CD4-positive, alpha-beta memory T cell (primary cell): Measurements from ENCODE around the gene CLIC3. TPM values are rescaled to one million over a fixed set of nuclear protein-coding genes. Genes with fewer than 3 reads are reported as not detected.

Source experiments
- CTCF ChIA-PET: fragments of 350-600 bp; sonication (Branson Sonifier 250); formaldehyde crosslinking; loops from one replicate; lab custom pipeline; 2021; ENCODE audit warnings: inconsistent platforms; ENCODE audit not compliant: partially characterized antibody; lab: Charles Lee
- POLR2A ChIA-PET: fragments of 350-600 bp; sonication (Branson Sonifier 250); formaldehyde crosslinking; loops from one replicate; lab custom pipeline; 2021; ENCODE audit not compliant: partially characterized antibody; lab: Charles Lee
- DNase-seq, 5 donors: peaks; one replicate each; pipeline versions ENCODE4 v3.0.0 to v3.0.0-alpha.2; 2020 to 2022; ENCODE audit warnings: mixed read lengths in 1 of 5
- H3K27ac ChIP-seq: one replicate; pipeline ENCODE4 v1.7.0; 2013; ENCODE audit warnings: low read depth, low read length
- H3K27me3 ChIP-seq: 2 replicates; pipeline ENCODE4 v1.7.0; 2013; ENCODE audit warnings: mild to moderate bottlenecking, low read length, moderate library complexity; ENCODE audit not compliant: insufficient read depth
- H3K36me3 ChIP-seq: 2 replicates; pipeline ENCODE4 v1.7.0; 2013; ENCODE audit warnings: mild to moderate bottlenecking, low read length, moderate library complexity; ENCODE audit not compliant: insufficient read depth
- H3K4me1 ChIP-seq: 2 replicates; pipeline ENCODE4 v1.7.0; 2013; ENCODE audit warnings: mild to moderate bottlenecking, low read length, moderate library complexity; ENCODE audit not compliant: insufficient read depth
- H3K4me3 ChIP-seq, 2 donors: one replicate each; pipeline ENCODE4 v1.7.0; 2013; ENCODE audit warnings: low read length in 2 of 2, mild to moderate bottlenecking in 1 of 2
- H3K9me3 ChIP-seq, 2 donors: one replicate each; pipeline ENCODE4 v1.7.0; 2013; ENCODE audit warnings: low read length in 2 of 2, control low read depth in 1 of 2; ENCODE audit not compliant: control insufficient read depth in 1 of 2
- H3K27ac Mint-ChIP-seq, 7 donors: one replicate each; pipeline ENCODE4 v1.8.0; 2020 to 2021; ENCODE audit warnings: mixed read lengths in 7 of 7, mild to moderate bottlenecking in 6 of 7, inconsistent platforms in 3 of 7, moderate library complexity in 3 of 7
- H3K27me3 Mint-ChIP-seq, 2 donors: one replicate each; pipeline ENCODE4 v1.8.0; 2020 to 2021; ENCODE audit warnings: mixed read lengths in 2 of 2
- H3K36me3 Mint-ChIP-seq, 2 donors: one replicate each; pipeline ENCODE4 v1.8.0; 2020 to 2021; ENCODE audit warnings: mixed read lengths in 2 of 2, inconsistent platforms in 1 of 2, mild to moderate bottlenecking in 1 of 2
- H3K4me1 Mint-ChIP-seq, 4 donors: one replicate each; pipeline ENCODE4 v1.8.0; 2020 to 2021; ENCODE audit warnings: mixed read lengths in 4 of 4, mild to moderate bottlenecking in 1 of 4
- H3K4me3 Mint-ChIP-seq, 8 donors: one replicate each; pipeline ENCODE4 v1.8.0; 2020 to 2021; ENCODE audit warnings: mixed read lengths in 8 of 8, mild to moderate bottlenecking in 7 of 8, moderate library complexity in 6 of 8, inconsistent platforms in 3 of 8
- H3K9me3 Mint-ChIP-seq, 8 donors: one replicate each; pipeline ENCODE4 v1.8.0; 2020 to 2021; ENCODE audit warnings: mixed read lengths in 8 of 8, mild to moderate bottlenecking in 5 of 8, inconsistent platforms in 3 of 8, moderate library complexity in 1 of 8
- intact Hi-C: fragments of 100-400 bp; cut with micrococcal nuclease; formaldehyde crosslinking; loops from one replicate; pipeline ENCODE4 v1.15.1; 2023
- polyA plus RNA-seq, 2 donors: library from polyadenylated mRNA; unstranded; fragments of 300-500 nt; fragmentation: Illumina TruSeq; gene quantifications; one replicate each; pipeline ENCODE4 v1.2.3, GENCODE V29; 2021
- total RNA-seq, 2 experiments: library from RNA; stranded (reverse); gene quantifications; one replicate each; pipeline ENCODE4 v1.2.3, GENCODE V29; 2021

The CLIC3 gene
- total and polyA plus RNA-seq, 4 experiments from 2014 or later = 3.1 to 7.8 (median 4.4) TPM

GRCh38 chr9:137041124-137041523, 44.8 kb upstream of the CLIC3 start:
- no peaks in the 10 kb centered on the region for H3K36me3 ChIP-seq
- H3K9me3 Mint-ChIP-seq = no peaks in the 10 kb centered on the region
- intact Hi-C loops = no loop called here
- H3K27me3 ChIP-seq = no peaks in the 10 kb centered on the region
- CTCF ChIA-PET = no interaction called here
- H3K27ac Mint-ChIP-seq = no peak overlapping the region
- H3K4me1 ChIP-seq = peaks cover 25% of the 10 kb centered on the region
- H3K9me3 ChIP-seq = no peaks in the 10 kb centered on the region
- POLR2A ChIA-PET = no interaction called here
- H3K4me3 Mint-ChIP-seq = no peak overlapping the region
- no peak for DNase-seq
- no peaks in the 10 kb centered on the region for H3K36me3 Mint-ChIP-seq
- H3K27me3 Mint-ChIP-seq = peaks cover 2 to 3% of the 10 kb centered on the region in 2 donors
- H3K4me1 Mint-ChIP-seq = peaks cover 3 to 9% (median 7%) of the 10 kb centered on the region in 4 donors
- H3K27ac ChIP-seq = no peak overlapping the region
- no peak overlapping the region for H3K4me3 ChIP-seq

GRCh38 chr9:137040568-137040967, 44.2 kb upstream of the CLIC3 start:
- no peaks in the 10 kb centered on the region for H3K9me3 Mint-ChIP-seq
- DNase-seq = no peak
- Histone ChIP-seq H3K4me3 (no peak overlapping the region), H3K27me3 (no peaks in the 10 kb centered on the region), H3K9me3 (no peaks in the 10 kb centered on the region), H3K36me3 (no peaks in the 10 kb centered on the region), H3K27ac (no peak overlapping the region), H3K4me1 (peaks cover 23% of the 10 kb centered on the region)
- peaks cover 2 to 3% of the 10 kb centered on the region in 2 donors for H3K27me3 Mint-ChIP-seq
- intact Hi-C loops = no loop called here
- H3K36me3 Mint-ChIP-seq = no peaks in the 10 kb centered on the region
- H3K27ac Mint-ChIP-seq = no peak overlapping the region
- peaks cover 3 to 9% (median 7%) of the 10 kb centered on the region in 4 donors for H3K4me1 Mint-ChIP-seq
- ChIA-PET CTCF (interaction anchor here (1.1 kb wide), 1 partner anchor 11 kb away, joined by 5 read pairs; no protein-coding TSS in a partner anchor), POLR2A (no interaction called here)
- no peak overlapping the region for H3K4me3 Mint-ChIP-seq

DNA sequence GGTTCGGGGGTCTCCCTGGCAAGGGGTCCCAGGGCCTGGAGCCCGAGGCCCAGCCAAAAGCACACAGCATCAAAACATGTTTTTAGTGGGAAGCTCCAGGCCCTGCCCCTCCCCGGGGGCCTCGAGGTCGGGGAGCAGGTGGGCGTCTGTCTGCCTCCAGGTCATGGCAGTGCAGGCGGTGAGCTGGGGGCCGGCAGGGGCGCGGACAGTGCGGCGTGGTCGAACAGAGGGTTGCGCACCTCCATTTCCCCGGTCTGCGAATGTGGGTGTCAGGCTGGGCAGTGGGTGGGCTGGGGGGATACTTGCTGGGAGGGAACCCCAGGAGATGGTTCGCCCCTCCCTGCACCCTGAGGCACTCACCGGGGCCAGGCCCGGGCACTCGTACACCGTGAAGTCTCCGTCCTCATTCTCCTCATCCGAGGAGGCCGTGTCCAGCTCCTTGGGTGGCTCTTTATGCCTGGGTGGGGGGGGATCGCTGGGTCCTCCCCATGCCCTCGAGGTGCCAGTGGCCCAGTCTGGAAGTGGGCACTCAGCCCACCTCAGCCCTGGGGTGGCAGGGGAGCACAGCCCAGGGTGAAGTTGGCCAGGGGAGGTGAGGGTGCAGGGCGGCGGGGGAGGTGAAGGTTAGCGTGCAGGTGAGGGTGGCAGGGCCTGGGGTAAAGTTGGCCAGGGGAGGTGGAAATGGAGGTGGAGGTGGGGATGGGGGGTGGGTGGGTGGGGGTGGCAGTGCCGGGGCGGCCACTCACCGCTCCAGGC, 43.4 kb upstream of the CLIC3 start:
- Histone ChIP-seq H3K27me3 (no peaks in the 10 kb centered on the region), H3K9me3 (no peaks in the 10 kb centered on the region), H3K4me3 (no peak overlapping the region), H3K27ac (no peak overlapping the region), H3K4me1 (peaks cover 24% of the 10 kb centered on the region), H3K36me3 (no peaks in the 10 kb centered on the region)
- intact Hi-C loops = no loop called here
- POLR2A ChIA-PET = no interaction called here
- H3K36me3 Mint-ChIP-seq = no peaks in the 10 kb centered on the region
- no peaks in the 10 kb centered on the region for H3K9me3 Mint-ChIP-seq
- H3K27me3 Mint-ChIP-seq = peaks cover under 1 to 1% of the 10 kb centered on the region in 2 donors
- DNase-seq = no peak
- CTCF ChIA-PET = interaction anchor here (1.1 kb wide), 1 partner anchor 10 kb away, joined by 5 read pairs; no protein-coding TSS in a partner anchor
- H3K27ac Mint-ChIP-seq = no peak overlapping the region
- no peak overlapping the region for H3K4me3 Mint-ChIP-seq
- peaks cover 5 to 11% (median 8%) of the 10 kb centered on the region in 4 donors for H3K4me1 Mint-ChIP-seq

DNA sequence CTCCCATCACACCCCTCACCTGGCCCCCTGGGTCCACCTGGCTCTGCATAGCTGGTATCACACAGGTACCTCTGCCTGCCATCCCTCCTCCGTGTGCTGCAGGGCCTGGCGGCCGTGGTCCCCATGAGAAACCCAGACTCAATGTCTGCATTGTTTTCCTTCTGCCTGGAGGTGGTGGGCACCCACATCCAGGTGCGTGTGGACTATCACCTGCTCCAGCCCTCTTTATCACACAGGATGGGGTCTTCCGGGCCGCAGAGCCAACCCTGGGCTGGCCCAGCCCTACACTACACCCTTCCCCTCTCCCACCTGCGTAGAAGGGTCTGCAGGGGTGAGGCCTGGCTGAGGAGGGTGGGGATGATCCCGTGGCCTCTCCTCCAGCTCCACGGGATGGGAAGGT, 42.5 kb upstream of the CLIC3 start:
- ChIA-PET CTCF (interaction anchor here (1.8 to 2.5 kb wide), 2 partner anchors 8 to 10 kb away, joined by 4 to 10 read pairs; partner anchors contain the start of gene ABCA2), POLR2A (no interaction called here)
- no peaks in the 10 kb centered on the region for H3K27me3 Mint-ChIP-seq
- H3K4me1 Mint-ChIP-seq = peaks cover 7 to 12% (median 9%) of the 10 kb centered on the region in 4 donors
- peak overlapping the region in 1 of 7 donors; percentile 48 for H3K27ac Mint-ChIP-seq
- Histone ChIP-seq H3K36me3 (no peaks in the 10 kb centered on the region), H3K27me3 (no peaks in the 10 kb centered on the region), H3K4me1 (peaks cover 22% of the 10 kb centered on the region), H3K4me3 (no peak overlapping the region), H3K27ac (no peak overlapping the region), H3K9me3 (no peaks in the 10 kb centered on the region)
- no peak overlapping the region for H3K4me3 Mint-ChIP-seq
- no peak for DNase-seq
- no peaks in the 10 kb centered on the region for H3K9me3 Mint-ChIP-seq
- no peaks in the 10 kb centered on the region for H3K36me3 Mint-ChIP-seq
- intact Hi-C loops = no loop called here

DNA sequence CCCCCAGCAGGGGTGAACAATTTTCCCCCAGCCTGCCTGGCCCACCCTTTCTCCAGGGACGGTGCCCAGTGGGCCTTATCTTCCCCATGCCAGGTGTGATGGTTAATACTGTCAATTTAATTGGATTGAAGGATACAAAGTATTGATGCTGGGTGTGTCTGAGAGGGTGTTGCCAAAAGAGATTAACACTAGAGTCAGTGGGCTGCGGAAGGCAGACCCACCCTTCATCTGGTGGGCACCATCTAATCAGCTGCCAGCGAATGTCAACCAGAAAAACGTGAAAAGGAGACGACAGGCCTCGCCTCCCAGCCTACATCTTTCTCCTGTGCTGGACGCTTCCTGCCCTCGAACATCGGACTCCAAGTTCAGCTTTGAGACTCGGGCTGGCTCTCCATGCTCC, 41.1 kb upstream of the CLIC3 start:
- ChIA-PET CTCF (interaction anchor here (0.9 to 4.3 kb wide), 7 partner anchors 8 to 250 kb away, joined by 3 to 84 read pairs (median 10); partner anchors contain the start of genes ABCA2, CLIC3 and NPDC1), POLR2A (interaction anchor here (0.6 to 1.5 kb wide), 2 partner anchors 9 to 11 kb away, joined by 3 to 4 read pairs; partner anchors contain the start of gene NPDC1)
- Histone ChIP-seq H3K27ac (no peak overlapping the region), H3K9me3 (no peaks in the 10 kb centered on the region), H3K36me3 (no peaks in the 10 kb centered on the region), H3K4me1 (peaks cover 27% of the 10 kb centered on the region), H3K4me3 (no peak overlapping the region), H3K27me3 (no peaks in the 10 kb centered on the region)
- Mint-ChIP-seq H3K9me3 (no peaks in the 10 kb centered on the region), H3K4me1 (peaks cover 10 to 26% (median 18%) of the 10 kb centered on the region in 4 donors), H3K27me3 (no peaks in the 10 kb centered on the region), H3K4me3 (no peak overlapping the region), H3K27ac (no peak overlapping the region), H3K36me3 (no peaks in the 10 kb centered on the region)
- DNase-seq = no peak
- intact Hi-C loops = no loop called here

- H3K36me3 Mint-ChIP-seq = no peaks in the 10 kb centered on the region
- no peaks in the 10 kb centered on the region for H3K36me3 ChIP-seq
- H3K4me3 ChIP-seq = no peak overlapping the region
- H3K9me3 ChIP-seq = no peaks in the 10 kb centered on the region
- peaks cover 12 to 31% (median 21%) of the 10 kb centered on the region in 4 donors for H3K4me1 Mint-ChIP-seq
- peaks cover 31% of the 10 kb centered on the region for H3K4me1 ChIP-seq
- no peak overlapping the region for H3K4me3 Mint-ChIP-seq
- DNase-seq = no peak
- H3K9me3 Mint-ChIP-seq = no peaks in the 10 kb centered on the region
- H3K27ac ChIP-seq = no peak overlapping the region
- no peaks in the 10 kb centered on the region for H3K27me3 ChIP-seq
- intact Hi-C loops = no loop called here
- POLR2A ChIA-PET = interaction anchor here (0.6 to 2.6 kb wide), 3 partner anchors 10 to 15 kb away, joined by 3 to 10 read pairs (median 4); partner anchors contain the start of gene NPDC1
- H3K27me3 Mint-ChIP-seq = no peaks in the 10 kb centered on the region
- CTCF ChIA-PET = interaction anchor here (1.2 to 4.3 kb wide), 7 partner anchors 8 to 259 kb away, joined by 3 to 84 read pairs (median 22); partner anchors contain the start of genes ABCA2, CLIC3 and NPDC1
- H3K27ac Mint-ChIP-seq = no peak overlapping the region
These were observed 40.7 kb upstream of the CLIC3 start for GRCh38 chr9:137037035-137037434.

- POLR2A ChIA-PET = interaction anchor here (0.8 to 2.6 kb wide), 15 partner anchors 8 to 248 kb away, joined by 3 to 25 read pairs (median 9); partner anchors contain the start of genes AJM1, CLIC3, PAXX and RABL6
- no peaks in the 10 kb centered on the region for H3K9me3 ChIP-seq
These were observed 39.6 kb upstream of the CLIC3 start for GRCh38 chr9:137035937-137036336.

More at GRCh38 chr9:137035937-137036336, 39.6 kb upstream of the CLIC3 start:
- H3K4me3 ChIP-seq = no peak overlapping the region
- H3K36me3 ChIP-seq = no peaks in the 10 kb centered on the region
- H3K27ac ChIP-seq = no peak overlapping the region
- CTCF ChIA-PET = interaction anchor here (0.7 to 4.3 kb wide), 33 partner anchors 8 to 267 kb away, joined by 3 to 84 read pairs (median 9); partner anchors contain the start of genes AJM1, C8G, CLIC3 and FBXW5
- H3K27me3 Mint-ChIP-seq = no peaks in the 10 kb centered on the region
- no peaks in the 10 kb centered on the region for H3K27me3 ChIP-seq
- H3K4me3 Mint-ChIP-seq = no peak overlapping the region
- H3K27ac Mint-ChIP-seq = no peak overlapping the region
- H3K4me1 Mint-ChIP-seq = peaks cover 16 to 38% (median 25%) of the 10 kb centered on the region in 4 donors
- H3K36me3 Mint-ChIP-seq = peaks cover 0 to 2% of the 10 kb centered on the region in 2 donors
- no peak for DNase-seq
- intact Hi-C loops = loop anchor here (1.0 kb wide), 3 partner anchors 87 to 249 kb away; partner anchors contain the start of gene AJM1
- peaks cover 42% of the 10 kb centered on the region for H3K4me1 ChIP-seq
- H3K9me3 Mint-ChIP-seq = no peaks in the 10 kb centered on the region
